PC-3 (cell line): ENCODE data around the gene ZNF544. TPM values are rescaled to one million over a fixed set of nuclear protein-coding genes. Genes with fewer than 3 reads are reported as not detected.

Experiments used
- ATAC-seq: fragments of 200-7000 bp; cut with Tn5 transposase; 2 replicates; pipeline ENCODE4 v1.9.1; 2020; ENCODE audit warnings: mild to moderate bottlenecking, moderate library complexity
- BruUV-seq: library from RNA; stranded (reverse); fragments of 400-500 nt; replicated peaks from 2 replicates; lab custom pipeline; 2021; lab: Mats Ljungman, UMichigan
- CTCF ChIA-PET: fragments of 300-600 bp; sonication (Branson Sonifier 250); formaldehyde crosslinking; loops from one replicate; lab custom pipeline; 2022; ENCODE audit warnings: antibody characterized with exemption; lab: Charles Lee
- POLR2A ChIA-PET: fragments of 300-600 bp; sonication (Branson Sonifier 250); formaldehyde crosslinking; loops from one replicate; lab custom pipeline; 2022; ENCODE audit warnings: antibody characterized with exemption; ENCODE audit not compliant: unreplicated experiment; lab: Charles Lee
- DNase-seq: peaks from one replicate; pipeline ENCODE4 v3.0.0-alpha.2; 2015
- H2AFZ ChIP-seq: fragments of 300-600 bp; sonication (generic); 2 replicates; pipeline ENCODE4 v1.6.0; 2016; ENCODE audit warnings: antibody characterized with exemption, low read length
- H3F3A ChIP-seq: fragments of 300-600 bp; sonication (generic); one replicate; pipeline ENCODE4 v1.6.0; 2017; ENCODE audit warnings: antibody characterized with exemption, low read length, control low read depth, mild to moderate bottlenecking; ENCODE audit not compliant: unreplicated experiment
- H3K27ac ChIP-seq: fragments of 300-600 bp; sonication (generic); 2 replicates; pipeline ENCODE4 v1.5.1; 2016; ENCODE audit warnings: mild to moderate bottlenecking, low read length
- H3K27me3 ChIP-seq: fragments of 300-600 bp; sonication (generic); 2 replicates; pipeline ENCODE4 v1.6.1; 2016; ENCODE audit warnings: low read length, mixed read lengths
- H3K36me3 ChIP-seq: fragments of 300-600 bp; sonication (generic); 2 replicates; pipeline ENCODE4 v1.6.1; 2016; ENCODE audit warnings: low read depth, mixed run types, low read length, mixed read lengths
- H3K4me1 ChIP-seq: fragments of 300-600 bp; sonication (generic); 2 replicates; pipeline ENCODE4 v1.5.1; 2016; ENCODE audit warnings: low read length; ENCODE audit not compliant: insufficient read depth
- H3K4me2 ChIP-seq: fragments of 300-600 bp; sonication (generic); 2 replicates; pipeline ENCODE4 v1.6.0; 2016; ENCODE audit warnings: low read length
- H3K4me3 ChIP-seq: fragments of 300-600 bp; sonication (generic); 2 replicates; pipeline ENCODE4 v1.5.1; 2016; ENCODE audit warnings: mild to moderate bottlenecking, low read length, mixed read lengths
- H3K79me2 ChIP-seq: fragments of 300-600 bp; sonication (generic); 2 replicates; pipeline ENCODE4 v1.6.1; 2017; ENCODE audit warnings: low read length, mixed read lengths
- H3K9ac ChIP-seq: fragments of 300-600 bp; sonication (generic); 2 replicates; pipeline ENCODE4 v1.6.0; 2016; ENCODE audit warnings: mild to moderate bottlenecking, low read length
- H3K9me2 ChIP-seq: fragments of 300-600 bp; sonication (generic); replicated peaks from 2 replicates; pipeline ENCODE4 v1.6.1; 2016; ENCODE audit warnings: mixed run types, low read length, mixed read lengths
- H3K9me3 ChIP-seq: fragments of 300-600 bp; sonication (generic); 2 replicates; pipeline ENCODE4 v1.6.1; 2016; ENCODE audit warnings: low read length, mixed read lengths
- H4K20me1 ChIP-seq: fragments of 300-600 bp; sonication (generic); 2 replicates; pipeline ENCODE4 v1.6.1; 2016; ENCODE audit warnings: low read length, mixed read lengths
- EZH2 ChIP-seq: fragments of 300-600 bp; sonication (generic); IDR thresholded peaks from one replicate; pipeline ENCODE4 v1.6.1; 2017; ENCODE audit warnings: antibody characterized with exemption, mild to moderate bottlenecking, low read length; ENCODE audit not compliant: unreplicated experiment
- EZH2phosphoT487 ChIP-seq: fragments of 300-600 bp; sonication (generic); IDR thresholded peaks from 2 replicates; pipeline ENCODE4 v1.6.1; 2018; ENCODE audit warnings: mild to moderate bottlenecking, antibody characterized with exemption, low read length, borderline replicate concordance
- intact Hi-C: fragments of 100-400 bp; cut with micrococcal nuclease; formaldehyde crosslinking; loops from 2 replicates; pipeline ENCODE4 v1.9.0; 2023
- total RNA-seq: library from RNA; depleted of rRNA; stranded (reverse); fragments of >200 nt; gene quantifications from 2 replicates; pipeline ENCODE4 v1.2.3, GENCODE V29; 2014
- TF ChIP-seq, protein P1 (sequence below): fragments of 300-600 bp; sonication (generic); conservative IDR thresholded peaks from 2 replicates; pipeline ENCODE4 v1.5.1; 2017; ENCODE audit warnings: antibody characterized with exemption, low read depth, mild to moderate bottlenecking, low read length

The ZNF544 gene
- total RNA-seq, 1 experiment from 2014 or later: 115 TPM

DNA sequence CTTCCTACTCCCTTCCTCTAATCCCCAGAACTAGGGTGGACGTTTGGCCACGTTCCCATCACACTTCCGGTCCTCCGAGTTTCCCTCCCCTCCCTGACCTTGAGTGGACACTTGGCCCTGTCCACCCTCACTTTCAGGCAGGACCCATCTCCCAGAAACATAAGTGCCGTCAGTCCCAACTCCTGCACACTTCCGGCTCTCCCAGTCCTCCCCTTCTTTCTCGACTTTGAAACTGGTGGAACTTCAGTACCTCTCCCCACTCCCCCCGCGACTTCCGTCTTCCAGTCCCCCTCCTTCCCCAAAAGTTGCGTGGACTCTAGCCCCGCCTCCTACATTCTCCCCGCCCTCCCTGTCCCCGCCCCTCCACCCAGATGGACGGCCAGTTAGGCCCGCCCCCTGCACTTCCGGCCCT is 46.1 kb upstream of the ZNF544 start:
- DNase-seq (no peak), ATAC-seq (no peak)
- intact Hi-C loops: loop anchor here (2.0 kb wide), 1 partner anchor 144 kb away; the partner anchor contains the start of gene ZSCAN22
- TF ChIP-seq EZH2: no peak
- TF ChIP-seq, protein P1, sequence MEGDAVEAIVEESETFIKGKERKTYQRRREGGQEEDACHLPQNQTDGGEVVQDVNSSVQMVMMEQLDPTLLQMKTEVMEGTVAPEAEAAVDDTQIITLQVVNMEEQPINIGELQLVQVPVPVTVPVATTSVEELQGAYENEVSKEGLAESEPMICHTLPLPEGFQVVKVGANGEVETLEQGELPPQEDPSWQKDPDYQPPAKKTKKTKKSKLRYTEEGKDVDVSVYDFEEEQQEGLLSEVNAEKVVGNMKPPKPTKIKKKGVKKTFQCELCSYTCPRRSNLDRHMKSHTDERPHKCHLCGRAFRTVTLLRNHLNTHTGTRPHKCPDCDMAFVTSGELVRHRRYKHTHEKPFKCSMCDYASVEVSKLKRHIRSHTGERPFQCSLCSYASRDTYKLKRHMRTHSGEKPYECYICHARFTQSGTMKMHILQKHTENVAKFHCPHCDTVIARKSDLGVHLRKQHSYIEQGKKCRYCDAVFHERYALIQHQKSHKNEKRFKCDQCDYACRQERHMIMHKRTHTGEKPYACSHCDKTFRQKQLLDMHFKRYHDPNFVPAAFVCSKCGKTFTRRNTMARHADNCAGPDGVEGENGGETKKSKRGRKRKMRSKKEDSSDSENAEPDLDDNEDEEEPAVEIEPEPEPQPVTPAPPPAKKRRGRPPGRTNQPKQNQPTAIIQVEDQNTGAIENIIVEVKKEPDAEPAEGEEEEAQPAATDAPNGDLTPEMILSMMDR: no peak
- no peak for TF ChIP-seq EZH2phosphoT487
- peak overlapping the region; percentile 94; the same call in 1 of the 2 replicates for H3K9ac ChIP-seq
- H3K27ac ChIP-seq: peak overlapping the region; percentile 88; the same call in 1 of the 2 replicates
- H2AFZ ChIP-seq: peak overlapping the region; percentile 91
- peaks cover 62% of the 10 kb centered on the region for H3K36me3 ChIP-seq
- ChIA-PET POLR2A (no interaction called here), CTCF (no interaction called here)
- no peaks in the 10 kb centered on the region; the same call in 1 of the 2 replicates for H3K4me1 ChIP-seq
- BruUV-seq: no TSS peak
- no peaks in the 10 kb centered on the region for H4K20me1 ChIP-seq
- H3K79me2 ChIP-seq: peaks cover 3% of the 10 kb centered on the region; the same call in 1 of the 2 replicates
- H3F3A ChIP-seq: no peaks in the 10 kb centered on the region
- H3K27me3 ChIP-seq: no peaks in the 10 kb centered on the region
- peak overlapping the region; percentile 76 for H3K4me3 ChIP-seq
- peak overlapping the region; percentile 86 for H3K4me2 ChIP-seq
- H3K9me2 ChIP-seq: no peaks in the 10 kb centered on the region
- peaks cover 57% of the 10 kb centered on the region for H3K9me3 ChIP-seq

GRCh38 chr19:58182989-58183816 is 45.5 kb upstream of the ZNF544 start, which contains the start of gene ZNF274:
Gene ZNF274, plus strand, starts transcription at chr19:58183061. Its CDS starts 905 bp downstream, at chr19:58183966.
- H4K20me1 ChIP-seq: no peaks in the 10 kb centered on the region
- no peaks in the 10 kb centered on the region for H3K9me2 ChIP-seq
- H3F3A ChIP-seq: no peaks in the 10 kb centered on the region
- H3K9me3 ChIP-seq: peaks cover 56% of the 10 kb centered on the region
- H3K4me2 ChIP-seq: peak within 1 kb of the TSS; percentile 86
- ChIA-PET CTCF (no interaction called here), POLR2A (interaction anchor here (0.6 kb wide), 1 partner anchor 14 kb away, joined by 3 read pairs; no protein-coding TSS in a partner anchor)
- peak within 1 kb of the TSS; percentile 91 for H2AFZ ChIP-seq
- H3K36me3 ChIP-seq: peaks cover 61% of the 10 kb centered on the region
- H3K27ac ChIP-seq: peak within 1 kb of the TSS; percentile 88
- intact Hi-C loops: loop anchor here (2.0 kb wide), 1 partner anchor 144 kb away; the partner anchor contains the start of gene ZSCAN22
- H3K4me1 ChIP-seq: no peaks in the 10 kb centered on the region; the same call in 1 of the 2 replicates
- peak within 1 kb of the TSS; percentile 94 for H3K9ac ChIP-seq
- no peaks in the 10 kb centered on the region for H3K27me3 ChIP-seq
- peaks cover 3% of the 10 kb centered on the region; the same call in 1 of the 2 replicates for H3K79me2 ChIP-seq
- H3K4me3 ChIP-seq: peak within 1 kb of the TSS; percentile 76
- TF ChIP-seq EZH2phosphoT487 (no peak), EZH2 (no peak)
- TF ChIP-seq, protein P1: no peak
- ATAC-seq: peak; percentile 92
- no TSS peak for BruUV-seq
- peak; percentile 96 for DNase-seq
